OCI-LY7 (cell line): ENCODE data around the gene PPM1J.

ENCODE experiments used
- EZH2phosphoT487 ChIP-seq: fragments of 200-600 bp; sonication (generic); IDR thresholded peaks from 2 replicates; pipeline ENCODE4 v1.6.1; 2018; ENCODE audit warnings: low read depth, borderline replicate concordance, mild to moderate bottlenecking, mixed run types, antibody characterized with exemption, low read length, moderate library complexity, mixed read lengths
- TF ChIP-seq, protein P1 (sequence below): fragments of 200-600 bp; sonication (generic); conservative IDR thresholded peaks from 2 replicates; pipeline ENCODE4 v1.5.1; 2014; ENCODE audit warnings: mild to moderate bottlenecking, antibody characterized with exemption, low read length, moderate library complexity, mixed read lengths

DNA sequence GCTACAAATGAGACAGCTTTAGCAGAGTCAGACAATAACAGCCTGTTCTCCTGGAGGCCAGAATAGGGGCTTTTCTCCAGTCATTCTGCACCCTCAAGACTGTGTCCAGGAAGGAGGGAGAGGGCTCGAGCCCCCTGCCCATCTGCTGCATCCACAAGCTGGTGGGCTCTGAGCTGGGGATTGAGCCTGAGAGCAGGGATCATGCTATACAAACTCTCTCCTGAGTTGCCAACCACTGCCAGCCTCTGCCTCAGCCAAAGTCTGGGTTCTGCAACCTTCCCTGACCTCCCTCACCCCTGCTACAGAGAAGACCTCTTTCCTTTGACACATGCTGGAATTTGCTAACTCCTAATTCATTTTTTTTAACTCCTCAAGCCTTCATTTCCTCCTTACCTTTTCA is 14.8 kb upstream of the PPM1J start:
- TF ChIP-seq, protein P1, sequence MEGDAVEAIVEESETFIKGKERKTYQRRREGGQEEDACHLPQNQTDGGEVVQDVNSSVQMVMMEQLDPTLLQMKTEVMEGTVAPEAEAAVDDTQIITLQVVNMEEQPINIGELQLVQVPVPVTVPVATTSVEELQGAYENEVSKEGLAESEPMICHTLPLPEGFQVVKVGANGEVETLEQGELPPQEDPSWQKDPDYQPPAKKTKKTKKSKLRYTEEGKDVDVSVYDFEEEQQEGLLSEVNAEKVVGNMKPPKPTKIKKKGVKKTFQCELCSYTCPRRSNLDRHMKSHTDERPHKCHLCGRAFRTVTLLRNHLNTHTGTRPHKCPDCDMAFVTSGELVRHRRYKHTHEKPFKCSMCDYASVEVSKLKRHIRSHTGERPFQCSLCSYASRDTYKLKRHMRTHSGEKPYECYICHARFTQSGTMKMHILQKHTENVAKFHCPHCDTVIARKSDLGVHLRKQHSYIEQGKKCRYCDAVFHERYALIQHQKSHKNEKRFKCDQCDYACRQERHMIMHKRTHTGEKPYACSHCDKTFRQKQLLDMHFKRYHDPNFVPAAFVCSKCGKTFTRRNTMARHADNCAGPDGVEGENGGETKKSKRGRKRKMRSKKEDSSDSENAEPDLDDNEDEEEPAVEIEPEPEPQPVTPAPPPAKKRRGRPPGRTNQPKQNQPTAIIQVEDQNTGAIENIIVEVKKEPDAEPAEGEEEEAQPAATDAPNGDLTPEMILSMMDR = no peak
- TF ChIP-seq EZH2phosphoT487 = no peak
